ENCODE results near the gene FAM120A.

The FAM120A gene

GRCh38 chr9:93572636-93573515 is 121.4 kb downstream of the FAM120A start:
- no peak overlapping the region for H3K27ac ChIP-seq
- no peak overlapping the region for H3K4me3 ChIP-seq

- no peak overlapping the region for H3K4me3 ChIP-seq
- no peak overlapping the region for H3K27ac ChIP-seq
Observed at GRCh38 chr9:93573516-93573828, 122.0 kb downstream of the FAM120A start.

GRCh38 chr9:93574091-93574899 is 122.8 kb downstream of the FAM120A start:
- peak overlapping the region in 4 of 21 experiments; percentile 96 to 99 (median 98) for H3K27ac ChIP-seq

GRCh38 chr9:93574900-93575795 is 123.7 kb downstream of the FAM120A start:
- Histone ChIP-seq H3K4me3 (peak overlapping the region; percentile 69 to 94 (median 80)), H3K27ac (peak overlapping the region; percentile 93 to 100 (median 98))

More at GRCh38 chr9:93574091-93574899, 122.8 kb downstream of the FAM120A start:
- peak overlapping the region in 1 of 7 experiments; percentile 80 for H3K4me3 ChIP-seq

GRCh38 chr9:93575796-93576257 is 124.3 kb downstream of the FAM120A start:
- H3K27ac ChIP-seq: peak overlapping the region; percentile 93 to 100 (median 98)
- peak overlapping the region; percentile 69 to 94 (median 80) for H3K4me3 ChIP-seq

- H3K4me3 ChIP-seq: peak within 1 kb of the TSS; percentile 69 to 94 (median 80)
Observed at GRCh38 chr9:93576258-93577077, 125.0 kb downstream of the FAM120A start, which contains the start of gene PHF2. PHF2 (plus strand) TSS chr9:93576584; CDS start chr9:93576774, 190 bp downstream.

GRCh38 chr9:93577078-93577974 is 125.8 kb downstream of the FAM120A start:
- Histone ChIP-seq H3K27ac (peak overlapping the region; percentile 1 to 100 (median 89)), H3K4me3 (peak overlapping the region; percentile 53 to 89 (median 80))

More at GRCh38 chr9:93576258-93577077, 125.0 kb downstream of the FAM120A start, which contains the start of gene PHF2:
- H3K27ac ChIP-seq: peak within 1 kb of the TSS; percentile 93 to 100 (median 98)

GRCh38 chr9:93577975-93578682 is 126.6 kb downstream of the FAM120A start:
- peak overlapping the region in 15 of 21 experiments; percentile 50 to 100 (median 94) for H3K27ac ChIP-seq

GRCh38 chr9:93578844-93579243 is 127.4 kb downstream of the FAM120A start:
- H3K4me3 ChIP-seq: no peak overlapping the region
- peak overlapping the region in 4 of 21 experiments; percentile 89 to 100 (median 98) for H3K27ac ChIP-seq

More at GRCh38 chr9:93577975-93578682, 126.6 kb downstream of the FAM120A start:
- peak overlapping the region in 6 of 7 experiments; percentile 69 to 89 (median 82) for H3K4me3 ChIP-seq

- H3K4me3 ChIP-seq: no peak overlapping the region
- peak overlapping the region in 4 of 21 experiments; percentile 4 to 46 (median 10) for H3K27ac ChIP-seq
Observed at GRCh38 chr9:93579711-93580516, 128.4 kb downstream of the FAM120A start.

GRCh38 chr9:93580654-93581380 is 129.3 kb downstream of the FAM120A start:
- no peak overlapping the region for H3K4me3 ChIP-seq

GRCh38 chr9:93582115-93582514 is 130.6 kb downstream of the FAM120A start:
- Histone ChIP-seq H3K27ac (peak overlapping the region in 4 of 21 experiments; percentile 7 to 44 (median 36)), H3K4me3 (no peak overlapping the region)

More at GRCh38 chr9:93580654-93581380, 129.3 kb downstream of the FAM120A start:
- peak overlapping the region in 3 of 21 experiments; percentile 2 to 37 (median 4) for H3K27ac ChIP-seq

GRCh38 chr9:93582550-93582949 is 131.1 kb downstream of the FAM120A start:
- Histone ChIP-seq H3K4me3 (no peak overlapping the region), H3K27ac (peak overlapping the region in 4 of 21 experiments; percentile 7 to 44 (median 36))

GRCh38 chr9:93585259-93585658 is 133.8 kb downstream of the FAM120A start:
- H3K27ac ChIP-seq: no peak overlapping the region
- H3K4me3 ChIP-seq: no peak overlapping the region

- Histone ChIP-seq H3K4me3 (no peak overlapping the region), H3K27ac (no peak overlapping the region)
Observed at GRCh38 chr9:93585695-93586094, 134.2 kb downstream of the FAM120A start.

All from skin epidermis (tissue), 12 donors.